HFFc6 (cell line): ENCODE data around the gene ASAP2. TPM values are rescaled to one million over a fixed set of nuclear protein-coding genes. Genes with fewer than 3 reads are reported as not detected.
"Not testable (repeated sequence)": the region's sequence is repeated elsewhere in the genome, so short reads cannot be mapped to it uniquely, and the experiment has no call there.

Experiments used
- DNase-seq: peaks from one replicate; pipeline ENCODE4 v3.0.0-alpha.2; 2018
- H3K27ac Mint-ChIP-seq: 2 replicates; pipeline ENCODE4 v1.8.0; 2020; ENCODE audit warnings: mild to moderate bottlenecking, mixed read lengths
- H3K27me3 Mint-ChIP-seq: 2 replicates; pipeline ENCODE4 v1.8.0; 2021; ENCODE audit warnings: mild to moderate bottlenecking, moderate library complexity, mixed read lengths; ENCODE audit not compliant: insufficient read depth
- H3K36me3 Mint-ChIP-seq: 2 replicates; pipeline ENCODE4 v1.8.0; 2021; ENCODE audit warnings: low read depth, mixed read lengths
- H3K4me1 Mint-ChIP-seq: 2 replicates; pipeline ENCODE4 v1.8.0; 2020; ENCODE audit warnings: low read depth, mixed read lengths
- H3K4me3 Mint-ChIP-seq: 2 replicates; pipeline ENCODE4 v1.8.0; 2020; ENCODE audit warnings: mild to moderate bottlenecking, moderate library complexity, mixed read lengths
- H3K9me3 Mint-ChIP-seq: 2 replicates; pipeline ENCODE4 v1.8.0; 2020; ENCODE audit warnings: mild to moderate bottlenecking, mixed read lengths
- total RNA-seq, 6 experiments: library from RNA; stranded (reverse); fragmentation: NEBNext Ultra II Directional; extraction: Animal tissue kit (Norgen Biotek cat#: 25700); gene quantifications; 2 replicates in 1 of 6; 3 replicates in 5 of 6; pipeline ENCODE4 v1.2.3, GENCODE V29; 2021
- TF ChIP-seq, protein P1 (sequence below): fragments of 200-600 bp; sonication (generic); IDR thresholded peaks from 2 replicates; pipeline ENCODE4 v1.5.0; 2021; ENCODE audit warnings: antibody characterized with exemption, mild to moderate bottlenecking

Gene ASAP2
- total RNA-seq, 6 experiments from 2014 or later: 31.2 to 37.4 (median 34.3) TPM

DNA sequence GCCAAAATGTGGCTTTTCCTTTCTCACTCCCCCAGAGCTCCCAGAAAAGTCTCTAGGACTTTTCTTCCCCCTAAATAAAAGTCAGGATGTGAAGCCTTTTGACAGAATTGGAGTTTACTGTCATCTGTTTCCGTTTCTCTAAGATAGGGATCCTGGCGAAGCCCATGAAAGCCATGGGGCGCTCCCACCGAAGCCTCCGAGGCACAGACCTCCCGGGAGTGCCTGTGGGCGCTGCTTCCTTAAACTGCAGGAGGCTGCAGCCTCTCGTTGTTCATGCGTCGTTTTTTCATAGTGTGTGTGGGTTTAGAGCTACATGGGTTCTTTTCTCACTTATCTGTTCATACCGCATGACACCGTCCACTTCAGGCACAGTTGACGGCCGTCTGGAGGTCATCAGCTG, 56.8 kb downstream of the ASAP2 start:
- TF ChIP-seq, protein P1, sequence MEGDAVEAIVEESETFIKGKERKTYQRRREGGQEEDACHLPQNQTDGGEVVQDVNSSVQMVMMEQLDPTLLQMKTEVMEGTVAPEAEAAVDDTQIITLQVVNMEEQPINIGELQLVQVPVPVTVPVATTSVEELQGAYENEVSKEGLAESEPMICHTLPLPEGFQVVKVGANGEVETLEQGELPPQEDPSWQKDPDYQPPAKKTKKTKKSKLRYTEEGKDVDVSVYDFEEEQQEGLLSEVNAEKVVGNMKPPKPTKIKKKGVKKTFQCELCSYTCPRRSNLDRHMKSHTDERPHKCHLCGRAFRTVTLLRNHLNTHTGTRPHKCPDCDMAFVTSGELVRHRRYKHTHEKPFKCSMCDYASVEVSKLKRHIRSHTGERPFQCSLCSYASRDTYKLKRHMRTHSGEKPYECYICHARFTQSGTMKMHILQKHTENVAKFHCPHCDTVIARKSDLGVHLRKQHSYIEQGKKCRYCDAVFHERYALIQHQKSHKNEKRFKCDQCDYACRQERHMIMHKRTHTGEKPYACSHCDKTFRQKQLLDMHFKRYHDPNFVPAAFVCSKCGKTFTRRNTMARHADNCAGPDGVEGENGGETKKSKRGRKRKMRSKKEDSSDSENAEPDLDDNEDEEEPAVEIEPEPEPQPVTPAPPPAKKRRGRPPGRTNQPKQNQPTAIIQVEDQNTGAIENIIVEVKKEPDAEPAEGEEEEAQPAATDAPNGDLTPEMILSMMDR: no peak
- Mint-ChIP-seq H3K4me3 (no peak overlapping the region; the same call in 1 of the 2 replicates), H3K9me3 (no peaks in the 10 kb centered on the region), H3K27ac (peak overlapping the region; percentile 78), H3K27me3 (no peaks in the 10 kb centered on the region), H3K4me1 (peaks cover 79% of the 10 kb centered on the region), H3K36me3 (peaks cover 13% of the 10 kb centered on the region; the same call in 1 of the 2 replicates)
- DNase-seq: no peak

DNA sequence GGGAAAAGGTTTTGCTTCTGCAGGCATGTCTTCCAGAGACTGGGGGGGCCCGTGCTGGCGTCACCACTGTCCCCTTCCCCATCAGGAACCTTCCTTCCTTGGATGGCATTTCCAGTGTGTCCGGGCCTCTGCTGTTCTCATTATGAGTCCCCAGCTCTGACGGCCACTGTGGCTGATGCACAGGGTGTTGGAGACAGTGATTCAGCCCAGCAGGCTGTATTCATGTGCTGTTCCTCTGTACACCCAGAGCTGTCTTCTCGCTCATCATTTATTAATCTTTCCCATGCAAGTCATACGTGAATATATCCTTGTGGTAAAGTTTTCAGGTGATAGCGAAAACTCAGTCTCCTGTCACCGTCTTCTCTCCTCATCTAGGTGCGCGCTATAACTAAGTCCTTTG, 57.7 kb downstream of the ASAP2 start:
- peaks cover 13% of the 10 kb centered on the region; the same call in 1 of the 2 replicates for H3K36me3 Mint-ChIP-seq
- peak overlapping the region; percentile 69 for H3K27ac Mint-ChIP-seq
- H3K27me3 Mint-ChIP-seq: no peaks in the 10 kb centered on the region
- peak overlapping the region; percentile 20; the same call in 1 of the 2 replicates for H3K4me3 Mint-ChIP-seq
- H3K4me1 Mint-ChIP-seq: peaks cover 70% of the 10 kb centered on the region
- peak; percentile 54 for DNase-seq
- TF ChIP-seq, protein P1: no peak
- no peaks in the 10 kb centered on the region for H3K9me3 Mint-ChIP-seq

- DNase-seq: no peak
- H3K4me3 Mint-ChIP-seq: no peak overlapping the region
- H3K27me3 Mint-ChIP-seq: no peaks in the 10 kb centered on the region
- H3K9me3 Mint-ChIP-seq: peaks cover 5% of the 10 kb centered on the region
- H3K27ac Mint-ChIP-seq: 0 out of 2 replicates have a peak overlapping the region, but pooled peaks have one; percentile 26
- peaks cover 48% of the 10 kb centered on the region for H3K4me1 Mint-ChIP-seq
- H3K36me3 Mint-ChIP-seq: peaks cover 22% of the 10 kb centered on the region
- TF ChIP-seq, protein P1: no peak
Measured at GRCh38 chr2:9266711-9267110, 60.1 kb downstream of the ASAP2 start.

GRCh38 chr2:9267286-9267685, 60.7 kb downstream of the ASAP2 start:
- not testable (repeated sequence) for H3K4me3 Mint-ChIP-seq, DNase-seq, H3K27ac Mint-ChIP-seq, H3K9me3 Mint-ChIP-seq, H3K27me3 Mint-ChIP-seq
- H3K4me1 Mint-ChIP-seq: peaks cover 46% of the 10 kb centered on the region
- peaks cover 27% of the 10 kb centered on the region for H3K36me3 Mint-ChIP-seq

DNA sequence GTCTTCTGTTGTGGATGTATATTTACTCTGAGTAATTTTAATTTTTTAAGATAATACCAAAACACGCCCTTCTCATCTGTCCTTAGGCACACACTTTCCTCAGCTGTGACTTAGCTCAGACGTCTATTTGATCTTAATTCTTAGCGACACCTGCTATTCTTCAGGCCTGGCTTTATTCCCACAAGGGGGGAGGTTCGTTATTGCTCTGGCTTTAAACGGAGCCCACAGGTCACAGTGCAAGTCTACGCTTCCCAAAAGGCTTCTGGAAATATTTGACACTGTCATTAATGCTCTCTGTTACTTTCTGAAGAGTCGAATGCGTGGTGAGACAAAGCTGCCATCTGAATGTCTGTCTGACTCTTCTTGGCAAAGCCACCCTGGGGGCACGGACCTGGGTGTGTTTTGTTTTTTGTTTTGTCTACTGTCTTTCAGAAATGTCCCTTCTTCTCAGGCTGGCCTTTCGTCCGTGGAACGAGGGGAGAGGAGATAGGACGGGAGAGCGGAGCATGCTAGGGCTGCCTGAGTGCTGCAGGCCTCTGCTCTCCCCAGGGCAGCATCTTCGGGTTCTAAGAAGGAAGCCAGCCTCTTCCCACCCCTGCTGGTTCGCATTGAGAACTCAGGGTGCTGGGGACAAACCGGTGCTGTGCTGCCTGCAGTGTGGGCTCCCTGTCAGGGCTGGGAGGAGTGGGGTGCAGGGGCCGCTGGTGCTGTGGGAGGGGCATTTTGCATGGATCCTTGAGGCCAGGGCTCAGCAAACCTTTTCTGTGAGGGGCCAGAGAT, 61.9 kb downstream of the ASAP2 start:
- H3K9me3 Mint-ChIP-seq: peaks cover 22% of the 10 kb centered on the region
- H3K27me3 Mint-ChIP-seq: no peaks in the 10 kb centered on the region
- no peak overlapping the region for H3K27ac Mint-ChIP-seq
- H3K36me3 Mint-ChIP-seq: peaks cover 39% of the 10 kb centered on the region
- H3K4me1 Mint-ChIP-seq: peaks cover 43% of the 10 kb centered on the region
- no peak for DNase-seq
- H3K4me3 Mint-ChIP-seq: no peak overlapping the region
- TF ChIP-seq, protein P1: no peak

GRCh38 chr2:9269295-9269694, 62.7 kb downstream of the ASAP2 start:
- no peak overlapping the region for H3K27ac Mint-ChIP-seq
- TF ChIP-seq, protein P1: no peak
- H3K9me3 Mint-ChIP-seq: peaks cover 22% of the 10 kb centered on the region
- no peak for DNase-seq
- H3K4me1 Mint-ChIP-seq: peaks cover 43% of the 10 kb centered on the region
- no peaks in the 10 kb centered on the region for H3K27me3 Mint-ChIP-seq
- H3K4me3 Mint-ChIP-seq: no peak overlapping the region
- peaks cover 39% of the 10 kb centered on the region for H3K36me3 Mint-ChIP-seq
